ENCODE results near the gene PPFIBP1. TPM values are rescaled to one million over a fixed set of nuclear protein-coding genes. Genes with fewer than 3 reads are reported as not detected.

Gene PPFIBP1
- total RNA-seq, 1 donor from 2014 or later: 102 TPM

GRCh38 chr12:27571463-27571862 is 47.5 kb downstream of the PPFIBP1 start:
- Mint-ChIP-seq H3K4me1 (peaks cover 17% of the 10 kb centered on the region), H3K4me3 (no peak overlapping the region), H3K27ac (no peak overlapping the region), H3K27me3 (ENCODE audit: low read depth) (no peaks in the 10 kb centered on the region), H3K36me3 (peaks cover 2% of the 10 kb centered on the region), H3K9me3 (no peaks in the 10 kb centered on the region)
- no peak for DNase-seq (ENCODE audit: low spot score in 2 of 2, unreplicated experiment in 2 of 2)
- TF ChIP-seq CTCF (IDR thresholded peaks at IDR 0.05; ENCODE audit: unreplicated experiment): no peak

GRCh38 chr12:27572486-27573255 is 48.7 kb downstream of the PPFIBP1 start:
- Mint-ChIP-seq H3K27ac (no peak overlapping the region), H3K9me3 (no peaks in the 10 kb centered on the region), H3K4me1 (peaks cover 27% of the 10 kb centered on the region), H3K27me3 (ENCODE audit: low read depth) (no peaks in the 10 kb centered on the region), H3K4me3 (no peak overlapping the region), H3K36me3 (peaks cover 2% of the 10 kb centered on the region)
- DNase-seq (ENCODE audit: low spot score in 2 of 2, unreplicated experiment in 2 of 2): no peak
- TF ChIP-seq CTCF (IDR thresholded peaks at IDR 0.05; ENCODE audit: unreplicated experiment): no peak

GRCh38 chr12:27573972-27574371 is 50.0 kb downstream of the PPFIBP1 start:
- TF ChIP-seq CTCF (IDR thresholded peaks at IDR 0.05; ENCODE audit: unreplicated experiment): no peak
- Mint-ChIP-seq H3K36me3 (peaks cover 10% of the 10 kb centered on the region), H3K4me3 (no peak overlapping the region), H3K9me3 (no peaks in the 10 kb centered on the region), H3K27ac (no peak overlapping the region), H3K27me3 (ENCODE audit: low read depth) (no peaks in the 10 kb centered on the region), H3K4me1 (peaks cover 28% of the 10 kb centered on the region)
- no peak for DNase-seq (ENCODE audit: low spot score in 2 of 2, unreplicated experiment in 2 of 2)

- DNase-seq (ENCODE audit: low spot score in 2 of 2, unreplicated experiment in 2 of 2): no peak
- H3K4me3 Mint-ChIP-seq: no peak overlapping the region
- no peaks in the 10 kb centered on the region for H3K9me3 Mint-ChIP-seq
- H3K27me3 Mint-ChIP-seq (ENCODE audit: low read depth): no peaks in the 10 kb centered on the region
- H3K4me1 Mint-ChIP-seq: peaks cover 28% of the 10 kb centered on the region
- TF ChIP-seq CTCF (IDR thresholded peaks at IDR 0.05; ENCODE audit: unreplicated experiment): no peak
- peaks cover 16% of the 10 kb centered on the region for H3K36me3 Mint-ChIP-seq
- H3K27ac Mint-ChIP-seq: peak overlapping the region; percentile 58
Observed at GRCh38 chr12:27575090-27575761, 51.2 kb downstream of the PPFIBP1 start.

- Mint-ChIP-seq H3K27ac (peak overlapping the region; percentile 58), H3K36me3 (peaks cover 17% of the 10 kb centered on the region), H3K27me3 (ENCODE audit: low read depth) (no peaks in the 10 kb centered on the region), H3K9me3 (no peaks in the 10 kb centered on the region), H3K4me1 (peaks cover 28% of the 10 kb centered on the region), H3K4me3 (no peak overlapping the region)
- no peak for DNase-seq (ENCODE audit: low spot score in 2 of 2, unreplicated experiment in 2 of 2)
- TF ChIP-seq CTCF (IDR thresholded peaks at IDR 0.05; ENCODE audit: unreplicated experiment): no peak
Observed at GRCh38 chr12:27575762-27576118, 51.7 kb downstream of the PPFIBP1 start.
